Measurements from ENCODE around the gene RAB27A. TPM values are rescaled to one million over a fixed set of nuclear protein-coding genes. Genes with fewer than 3 reads are reported as not detected.
"Not testable (repeated sequence)": the region's sequence is repeated elsewhere in the genome, so short reads cannot be mapped to it uniquely, and the experiment has no call there.

Gene RAB27A
- polyA plus RNA-seq, 1 donor = 5.8 TPM

DNA sequence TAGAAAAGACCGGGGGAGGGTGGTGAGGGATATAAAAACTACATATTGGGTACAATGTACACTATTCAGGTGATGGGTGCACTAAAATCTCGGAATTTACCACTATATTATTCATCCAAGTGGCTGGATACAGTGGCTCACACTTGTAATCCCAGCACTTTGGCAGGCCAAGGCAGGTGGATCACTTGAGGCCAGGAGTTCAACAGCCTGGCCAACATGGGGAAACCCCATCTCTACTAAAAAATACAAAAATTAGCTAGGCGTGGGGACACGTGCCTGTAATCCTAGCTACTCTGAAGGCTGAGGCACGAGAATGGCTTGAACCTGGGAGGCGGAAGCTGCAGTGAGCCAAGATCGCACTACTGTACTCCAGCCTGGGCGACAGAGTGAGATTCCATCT is 37.4 kb downstream of the RAB27A start:
- not testable (repeated sequence) for DNase-seq (ENCODE audit: low read depth)

DNA sequence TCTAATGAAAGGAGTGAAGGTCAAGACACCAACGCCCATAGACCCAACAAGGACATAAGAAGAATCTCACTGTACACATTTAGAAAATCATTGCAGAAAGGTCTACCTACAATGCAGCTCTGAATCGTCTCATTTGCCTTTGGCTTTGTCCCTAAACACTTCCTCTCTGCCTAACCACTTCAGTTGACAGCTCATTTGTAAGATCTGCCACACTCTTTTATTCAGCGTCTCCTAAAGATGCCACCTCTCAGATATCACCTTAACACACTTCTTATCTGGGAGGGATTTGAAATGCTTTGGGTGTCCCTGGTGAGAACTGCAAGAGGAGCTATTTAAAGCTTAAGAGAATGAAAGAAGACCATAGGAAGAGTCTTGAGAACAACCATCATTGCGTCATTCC is 38.7 kb downstream of the RAB27A start:
- no peak for DNase-seq (ENCODE audit: low read depth)

DNA sequence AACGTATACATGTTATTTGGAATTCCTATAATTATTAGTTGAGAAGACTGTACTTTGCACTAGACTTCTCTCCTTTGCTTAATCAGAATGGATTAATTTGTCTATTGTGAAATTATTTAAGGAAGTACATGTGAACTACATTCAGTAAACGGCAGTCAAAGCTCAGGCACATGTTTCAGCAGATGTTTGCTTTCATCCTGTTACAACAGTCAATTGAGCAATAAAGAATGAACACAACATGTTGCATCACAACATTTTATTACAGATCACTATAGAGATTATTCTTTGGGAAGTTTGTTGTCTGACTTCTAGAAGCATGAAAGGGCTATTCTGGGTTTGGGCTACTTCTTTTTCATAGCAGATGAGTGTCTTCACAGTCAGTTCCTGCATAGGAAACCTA is 39.2 kb downstream of the RAB27A start:
- DNase-seq (ENCODE audit: low read depth) = no peak

DNA sequence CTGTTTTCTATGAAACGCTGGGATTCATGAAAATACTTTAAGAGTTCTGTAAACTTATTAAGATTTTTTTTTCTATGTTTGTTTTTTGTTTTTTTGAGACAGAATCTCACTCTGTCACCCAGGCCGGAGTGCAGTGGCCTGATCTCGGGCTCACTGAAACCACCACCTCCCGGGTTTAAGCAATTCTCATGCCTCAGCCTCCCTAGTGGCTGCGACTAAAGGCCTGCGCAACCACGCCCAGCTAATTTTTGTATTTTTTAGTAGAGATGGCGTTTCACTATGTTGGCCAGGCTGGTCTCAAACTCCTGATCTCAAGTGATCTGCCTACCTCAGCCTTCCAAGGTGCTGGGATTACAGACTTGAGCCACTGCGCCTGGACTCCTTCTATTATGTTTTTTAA is 39.7 kb downstream of the RAB27A start:
- DNase-seq (ENCODE audit: low read depth) = not testable (repeated sequence)

DNA sequence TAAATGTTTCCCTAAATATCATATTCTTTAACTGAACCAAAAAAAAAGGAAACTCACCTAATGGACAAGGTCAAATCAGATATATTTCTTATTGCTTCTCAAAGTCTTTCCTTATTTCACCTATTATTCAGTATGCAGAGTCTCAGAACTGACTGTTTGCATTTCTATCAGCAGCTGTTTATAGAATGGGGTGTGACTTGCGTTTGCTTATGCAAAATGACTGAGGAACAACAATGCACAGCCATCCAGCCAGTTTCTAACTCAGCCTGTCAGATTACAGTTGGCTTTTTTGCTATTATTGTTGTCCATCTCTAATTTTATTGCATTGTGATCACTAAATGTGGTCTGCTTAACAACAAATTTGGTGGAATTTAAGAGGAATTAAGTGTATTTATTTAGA is 40.7 kb downstream of the RAB27A start:
- no peak for DNase-seq (ENCODE audit: low read depth)

DNA sequence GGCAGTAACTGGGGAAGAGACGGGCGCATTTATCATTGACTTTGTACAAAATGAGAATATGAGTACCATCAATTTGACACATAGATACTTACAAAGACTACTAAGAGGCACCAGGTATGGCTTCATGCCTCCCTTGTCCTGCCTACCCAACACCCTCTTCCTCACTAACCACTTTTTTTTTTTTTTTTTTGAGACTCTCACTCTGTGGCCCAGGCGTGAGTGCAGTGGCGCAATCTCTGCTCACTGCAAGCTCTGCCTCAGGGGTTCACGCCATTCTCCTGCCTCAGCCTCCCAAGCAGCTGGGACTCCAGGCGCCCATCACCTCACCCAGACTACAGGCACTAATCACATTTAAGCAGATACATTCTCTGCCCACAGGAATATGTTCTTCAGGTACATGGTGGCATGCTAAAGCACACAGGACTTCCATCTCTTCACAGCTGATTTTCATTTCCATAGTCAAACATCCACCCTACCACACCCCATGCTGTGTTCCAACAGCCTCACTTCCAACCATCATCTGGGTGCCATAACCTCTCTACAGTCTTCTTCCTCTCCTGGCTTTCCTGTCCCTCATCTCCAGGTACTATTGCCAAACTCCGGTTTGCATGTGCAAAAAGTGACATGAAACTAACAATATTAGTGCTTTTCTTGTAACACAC is 41.7 kb downstream of the RAB27A start:
- DNase-seq (ENCODE audit: low read depth) = no peak

DNA sequence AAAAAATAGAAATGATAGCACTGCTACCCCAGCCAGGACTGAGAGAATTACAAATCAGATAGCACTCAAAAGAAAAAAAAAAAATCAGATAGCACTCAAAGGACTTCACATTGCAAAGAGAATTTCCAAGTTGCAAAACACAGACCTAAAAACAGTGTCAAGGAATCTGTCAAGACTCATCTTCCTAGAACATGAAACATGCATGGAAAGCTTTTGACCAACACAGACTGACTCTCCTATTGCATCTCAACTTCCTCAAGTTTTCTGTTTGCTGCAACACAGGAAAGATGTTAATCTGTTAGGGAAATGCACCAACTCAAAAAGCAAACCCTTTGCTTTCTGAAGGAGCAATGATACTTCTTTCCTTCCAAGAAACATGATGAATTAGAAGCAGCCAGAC is 42.3 kb downstream of the RAB27A start:
- DNase-seq (ENCODE audit: low read depth) = no peak

DNA sequence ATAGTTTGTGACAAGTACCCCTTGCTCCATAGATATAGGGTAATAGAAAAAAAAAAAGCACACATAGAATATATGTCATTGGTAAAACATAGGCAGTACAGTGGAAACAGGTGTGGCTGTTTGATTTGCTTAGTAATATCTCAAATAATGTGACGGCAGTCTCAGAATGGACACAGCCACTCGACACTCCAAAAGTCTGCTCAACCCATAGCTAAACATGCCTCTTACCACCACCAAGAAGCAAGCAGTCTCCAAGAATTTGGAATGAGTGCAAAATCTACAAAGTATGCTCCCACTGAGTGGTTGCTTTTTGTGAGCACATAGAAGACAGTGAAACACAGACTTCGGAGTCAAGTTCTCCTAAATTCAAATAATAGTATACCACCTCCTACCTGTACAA is 43.0 kb downstream of the RAB27A start:
- DNase-seq (ENCODE audit: low read depth) = no peak

DNA sequence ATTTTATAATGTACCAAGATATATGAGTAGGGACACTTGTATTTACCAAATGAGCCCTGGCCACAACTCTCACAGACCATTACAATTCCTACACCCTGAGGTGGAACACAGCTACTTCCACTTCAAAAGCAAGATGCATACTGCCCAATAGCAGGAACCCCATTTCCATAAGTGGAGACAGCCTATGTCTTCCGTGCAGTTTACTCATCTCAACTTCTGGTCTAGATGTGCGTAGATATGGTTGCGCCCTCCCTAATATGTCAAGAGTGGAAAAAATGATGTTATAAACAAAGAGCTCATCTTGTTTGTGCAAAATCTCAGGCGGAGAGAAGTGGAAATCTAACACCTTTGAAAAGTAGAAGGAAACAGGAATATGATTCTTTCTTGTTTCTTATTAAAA is 44.6 kb downstream of the RAB27A start:
- no peak for DNase-seq (ENCODE audit: low read depth)

DNA sequence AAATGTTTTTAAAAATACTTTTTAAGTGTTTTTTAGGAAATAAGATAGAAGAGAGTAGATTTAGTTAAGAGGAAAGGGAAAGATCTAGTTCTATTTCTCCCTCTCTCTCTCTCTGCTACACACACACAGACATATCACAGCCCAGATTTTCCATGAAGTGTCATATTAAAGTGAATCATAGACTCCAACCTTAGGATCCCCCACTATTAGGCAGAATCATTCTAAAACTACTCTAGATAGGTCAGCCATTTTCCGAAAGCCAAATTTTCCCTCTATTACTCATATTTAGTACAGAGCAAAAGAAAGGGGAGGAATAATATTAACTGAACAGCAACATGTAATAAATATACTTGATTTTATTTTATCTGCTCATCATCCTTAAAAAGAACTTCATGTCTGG is 47.7 kb downstream of the RAB27A start:
- no peak for DNase-seq (ENCODE audit: low read depth)

DNA sequence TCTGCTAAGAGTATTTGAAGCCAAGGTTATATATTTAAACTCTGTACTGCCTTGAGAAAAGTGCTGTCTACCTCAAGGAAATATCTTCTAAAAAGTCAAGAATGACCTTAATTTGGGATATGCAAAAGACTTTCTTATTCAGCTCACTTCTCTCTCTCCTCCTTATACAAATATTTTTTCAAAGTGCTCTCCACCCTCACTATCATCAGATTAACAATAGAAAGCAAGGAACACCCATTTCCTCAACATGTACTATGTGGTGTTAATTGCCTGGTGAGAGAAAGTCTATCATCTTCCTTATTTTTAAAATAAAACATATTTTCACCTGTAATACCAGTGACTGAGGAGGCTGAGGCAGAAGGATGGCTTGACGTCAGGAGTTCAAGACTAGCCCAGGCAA is 48.4 kb downstream of the RAB27A start:
- DNase-seq (ENCODE audit: low read depth) = no peak

DNA sequence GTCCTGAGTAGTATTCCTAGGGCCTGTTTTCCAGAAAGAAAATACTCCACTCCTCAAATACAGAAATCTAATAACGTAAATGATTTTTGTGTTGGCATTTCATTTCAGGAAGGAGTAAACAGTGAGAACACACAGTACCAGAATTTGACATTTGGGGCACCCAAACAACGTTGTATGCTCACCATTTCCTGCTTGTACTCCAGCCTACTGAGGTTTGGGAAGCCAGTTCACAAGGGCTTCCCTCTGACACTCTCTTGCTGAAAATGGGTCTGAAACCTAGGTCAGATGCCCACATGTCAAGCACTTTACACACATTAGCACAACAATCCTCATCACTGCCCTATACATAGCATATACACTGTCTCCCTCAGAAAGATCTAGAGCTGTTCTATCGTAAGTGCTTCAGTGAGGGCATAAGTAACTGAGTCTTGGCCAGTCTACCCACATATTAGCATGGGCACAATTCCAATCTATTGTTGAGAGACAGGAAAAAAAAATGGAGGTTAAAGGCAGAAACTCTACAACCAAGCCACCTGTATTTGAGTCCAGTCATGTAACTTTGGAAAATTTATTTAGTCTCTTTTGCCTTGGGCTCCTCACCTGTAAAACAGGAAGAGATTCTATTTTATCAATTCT is 49.4 kb downstream of the RAB27A start:
- no peak for DNase-seq (ENCODE audit: low read depth)

DNA sequence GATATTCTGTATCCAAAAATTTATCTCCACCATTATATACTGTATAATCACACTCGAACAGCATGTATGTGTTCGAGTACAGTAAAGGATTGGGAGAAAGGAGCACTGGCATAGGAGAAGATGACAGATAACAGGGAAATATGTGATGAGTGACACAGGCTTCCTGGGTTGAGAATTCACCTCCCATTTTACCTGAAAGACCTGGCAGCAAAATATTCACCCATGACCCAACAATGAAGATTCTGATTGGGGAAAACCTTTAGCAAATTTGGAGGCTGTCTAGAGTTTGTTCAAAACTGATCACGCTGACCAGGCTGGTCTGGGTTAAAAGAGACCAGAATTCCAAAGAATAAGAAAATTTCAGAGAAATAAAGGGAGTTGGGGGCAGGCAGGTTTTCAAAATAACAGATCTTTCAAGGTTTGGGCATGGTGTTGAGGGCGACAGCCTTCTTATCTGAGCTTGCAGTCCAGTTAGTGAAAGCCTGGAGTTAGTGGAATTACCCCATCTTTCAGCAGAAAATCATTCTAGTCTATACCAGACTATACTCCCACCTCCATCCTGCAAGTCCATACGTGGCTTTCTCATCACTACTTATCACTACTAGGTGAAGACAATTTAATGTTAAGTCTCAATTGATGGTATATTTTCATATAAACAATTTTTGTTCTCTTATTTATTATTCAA is 50.0 kb downstream of the RAB27A start:
- DNase-seq (ENCODE audit: low read depth) = no peak

DNA sequence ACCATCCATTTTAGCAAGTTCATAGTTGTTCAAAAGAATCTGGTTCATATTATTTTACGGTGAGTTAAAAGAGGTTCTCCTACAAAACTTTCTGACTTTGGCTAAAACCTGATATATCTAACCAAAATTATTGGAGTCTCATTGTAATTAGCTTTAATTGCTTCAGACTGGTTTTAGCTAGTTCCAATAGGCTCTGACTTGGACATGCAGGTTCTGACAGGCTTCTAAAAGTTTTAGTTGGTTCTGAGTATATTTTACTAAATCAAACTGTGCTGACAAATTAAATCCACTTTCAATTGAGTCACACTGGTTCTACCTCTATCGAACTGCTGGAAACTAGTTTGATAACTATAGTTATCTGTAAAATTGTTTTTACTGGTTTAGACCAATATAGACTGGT is 50.7 kb downstream of the RAB27A start:
- DNase-seq (ENCODE audit: low read depth) = no peak

DNA sequence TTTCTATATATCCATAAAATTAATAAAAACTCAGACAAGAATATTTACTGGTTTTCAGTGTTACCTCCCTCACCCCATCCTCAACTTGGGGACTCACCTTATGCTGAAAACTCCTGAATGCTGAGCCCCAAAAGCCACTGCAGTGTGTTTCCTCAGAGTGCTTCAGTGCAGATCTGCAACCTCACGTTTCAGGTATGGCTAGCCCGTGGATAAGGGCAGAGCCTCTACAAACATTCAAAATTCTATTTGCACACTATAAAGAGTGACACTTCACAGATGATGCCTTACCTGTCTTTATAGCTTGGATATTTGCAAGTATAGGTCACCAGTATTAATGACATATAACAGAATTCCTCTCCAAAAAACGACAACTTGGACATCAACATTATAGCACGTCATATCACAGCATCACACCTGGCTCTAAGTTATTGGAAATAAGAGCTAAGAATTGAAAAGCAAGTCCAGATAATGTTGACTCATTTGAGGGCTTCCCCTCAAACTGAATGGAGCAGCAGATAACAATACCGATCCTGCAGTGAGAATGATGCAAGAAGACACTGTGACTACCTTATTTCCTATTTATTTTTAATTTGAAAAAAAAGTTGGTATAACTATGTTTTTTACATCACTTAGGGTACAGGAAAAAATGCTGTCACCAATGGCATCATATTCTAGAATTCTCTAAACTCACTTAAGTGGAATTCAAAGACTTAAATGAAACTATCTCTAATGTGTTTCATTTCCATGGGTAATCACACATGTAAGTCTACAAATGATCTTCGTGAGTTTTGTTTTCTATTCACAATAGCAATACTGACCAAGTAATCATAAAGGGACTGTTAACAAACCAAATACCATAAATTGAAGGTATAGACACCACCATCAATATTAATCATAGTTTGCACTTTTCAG is 52.1 kb downstream of the RAB27A start:
- no peak for DNase-seq (ENCODE audit: low read depth)

DNA sequence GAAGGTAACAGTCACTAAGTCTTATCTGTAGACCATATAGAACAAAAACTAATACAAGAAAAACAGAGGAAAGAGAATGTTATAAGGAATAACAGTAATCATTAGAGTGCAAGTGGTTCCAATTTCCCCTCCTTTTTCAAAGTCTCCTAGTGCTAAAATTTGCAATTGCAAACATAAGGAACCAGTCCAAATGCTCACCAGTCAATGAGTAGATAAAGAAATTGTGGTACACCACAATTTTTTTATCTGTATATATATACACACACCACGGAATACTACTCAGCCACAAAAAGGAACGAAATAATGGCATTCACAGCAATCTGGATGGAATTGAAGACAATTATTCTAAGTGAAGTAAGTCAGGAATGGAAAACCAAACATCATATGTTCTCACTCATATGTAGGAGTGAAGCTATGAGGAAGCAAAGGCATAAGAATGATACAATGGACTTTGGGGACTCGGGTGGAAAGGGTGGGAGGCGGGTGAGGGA is 54.0 kb downstream of the RAB27A start:
- DNase-seq (ENCODE audit: low read depth) = no peak

DNA sequence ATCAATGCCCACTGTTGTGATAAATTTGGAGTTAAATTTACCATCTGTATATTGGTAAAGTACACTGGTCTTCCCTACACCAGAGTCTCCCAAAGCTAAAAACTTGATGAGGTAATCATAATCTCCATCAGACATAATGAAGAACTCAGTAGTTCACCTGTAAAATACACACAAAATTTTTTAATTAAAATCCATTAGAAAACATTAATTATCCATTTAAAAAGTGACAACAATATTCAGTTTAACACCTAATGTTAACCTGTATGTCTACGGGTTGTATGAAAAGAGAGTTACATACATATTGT is 54.9 kb downstream of the RAB27A start:
- no peak for DNase-seq (ENCODE audit: low read depth)

DNA sequence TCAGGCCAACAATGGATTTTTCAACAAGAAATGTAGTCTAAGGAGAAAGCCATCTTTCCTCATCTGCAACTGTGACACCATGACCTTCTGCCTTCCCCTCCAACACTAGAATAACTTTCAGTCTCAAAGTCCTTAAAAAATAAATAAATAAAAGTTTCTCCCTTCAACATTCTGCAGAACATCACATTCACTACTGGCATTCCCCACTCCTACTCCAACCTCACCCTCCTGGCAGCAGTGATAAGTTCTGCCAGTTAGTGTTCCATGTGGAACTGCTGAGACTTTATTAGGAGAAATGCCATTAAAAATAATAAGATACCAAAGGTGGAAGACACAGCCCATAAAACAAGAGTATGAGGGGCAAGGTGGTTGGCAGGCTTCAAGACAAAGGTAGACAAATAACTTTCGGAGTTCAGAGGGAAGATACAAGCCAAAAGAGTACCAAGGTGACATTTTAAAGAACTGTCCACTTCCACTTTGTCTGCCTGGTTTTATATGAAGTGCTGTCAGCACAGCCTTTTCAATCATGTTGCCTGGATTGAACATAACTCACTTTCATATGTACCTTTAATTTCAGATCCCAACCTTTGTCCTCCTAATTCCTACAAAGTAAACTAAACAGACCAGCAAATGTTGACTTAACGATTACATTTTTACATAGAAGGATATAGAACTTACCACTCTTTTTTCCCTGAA is 55.4 kb downstream of the RAB27A start:
- no peak for DNase-seq (ENCODE audit: low read depth)

DNA sequence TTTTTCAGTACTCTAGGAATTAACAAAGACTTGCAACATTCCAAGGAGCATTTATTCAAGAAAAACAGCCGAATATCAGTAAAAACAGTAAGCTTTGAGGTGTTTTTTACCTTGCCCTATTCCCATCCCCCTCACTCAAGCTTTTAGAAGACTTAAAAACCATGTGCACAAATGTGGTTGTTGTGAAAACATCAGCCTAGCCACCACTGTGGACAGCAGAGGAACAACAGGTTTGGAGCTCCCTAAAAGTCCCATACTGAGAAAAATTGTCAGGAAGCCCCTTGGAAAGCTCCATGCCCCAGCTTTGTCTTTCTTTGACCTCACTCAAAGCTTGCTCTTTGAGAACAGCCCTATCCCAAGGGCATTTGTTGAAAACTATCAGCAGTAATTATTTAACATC is 58.2 kb downstream of the RAB27A start:
- DNase-seq (ENCODE audit: low read depth) = no peak

DNA sequence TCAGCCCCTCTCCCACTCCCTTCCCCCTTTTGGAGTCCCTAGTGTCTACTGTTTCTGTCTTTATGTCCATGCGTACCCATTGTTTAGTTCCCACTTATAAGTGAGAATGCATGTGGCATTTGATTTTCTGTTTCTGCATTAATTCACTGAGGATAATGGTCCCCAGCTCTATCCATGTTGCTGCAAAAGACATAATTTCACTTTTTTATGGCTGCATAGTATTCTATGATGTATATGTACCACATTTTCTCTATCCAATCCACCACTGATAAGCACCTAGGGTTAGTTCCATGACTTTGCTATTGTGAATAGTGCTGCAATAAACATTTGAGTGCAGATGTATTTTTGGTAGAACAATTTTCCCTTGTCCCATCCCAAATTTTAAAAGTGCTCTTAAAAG is 58.7 kb downstream of the RAB27A start:
- DNase-seq (ENCODE audit: low read depth) = no peak

DNA sequence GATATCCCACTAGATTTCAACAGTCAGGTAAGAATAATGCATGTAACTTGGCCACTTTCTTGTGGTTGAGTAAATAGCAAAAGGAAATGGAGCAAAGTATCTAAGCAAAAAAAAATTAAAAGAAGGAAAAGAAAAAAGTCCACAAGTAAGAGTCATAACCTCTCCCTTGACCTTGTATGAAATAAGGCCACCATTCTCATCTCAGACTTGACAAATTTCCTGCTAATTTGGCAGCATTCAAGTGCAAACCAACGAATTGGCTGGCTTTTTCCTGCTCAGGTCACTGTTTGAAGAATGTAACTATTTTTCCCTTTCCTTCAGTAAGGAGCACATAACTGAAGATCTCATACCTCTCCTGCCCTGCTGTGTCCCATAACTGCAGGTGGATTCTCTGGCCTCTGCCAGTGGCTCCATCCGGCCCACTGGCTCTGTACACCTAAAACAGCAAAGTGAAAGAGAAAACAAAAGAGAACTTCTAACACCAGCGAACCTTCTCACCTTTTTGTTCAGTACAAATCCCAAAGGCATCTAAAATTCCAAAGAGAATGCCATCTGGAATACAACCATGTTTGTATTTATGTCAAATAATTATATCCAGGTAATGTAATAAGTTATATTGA is 59.5 kb downstream of the RAB27A start:
- DNase-seq (ENCODE audit: low read depth) = no peak
